K562 (cell line): Measurements from ENCODE around the gene EDEM2. TPM values are rescaled to one million over a fixed set of nuclear protein-coding genes. Genes with fewer than 3 reads are reported as not detected.

ENCODE experiments used
- ADNP ChIP-seq: fragments of 200-800 bp; sonication (Bioruptor generic); IDR thresholded peaks from 2 replicates; pipeline ENCODE4 v1.6.1; 2016; ENCODE audit warnings: missing genetic modification characterization, missing compliant biosample characterization
- CREB5 ChIP-seq: fragments of 250-450 bp; sonication (Bioruptor Pico); IDR thresholded peaks from 2 replicates; pipeline ENCODE4 v1.5.0; 2020; ENCODE audit warnings: mild to moderate bottlenecking
- EHMT2 ChIP-seq: fragments of 450-650 bp; IDR thresholded peaks from 2 replicates; pipeline ENCODE4 v1.6.1; 2018; ENCODE audit warnings: antibody characterized with exemption
- EP400 ChIP-seq: fragments of 450-650 bp; IDR thresholded peaks from 2 replicates; pipeline ENCODE4 v1.6.1; 2017; ENCODE audit warnings: antibody characterized with exemption, mild to moderate bottlenecking, moderate library complexity
- FOXP1 ChIP-seq: sonication (generic); formaldehyde crosslinking; IDR thresholded peaks from 2 replicates; pipeline ENCODE4 v1.8.0; 2022; ENCODE audit warnings: mild to moderate bottlenecking, missing genetic modification reagents
- HCFC1 ChIP-seq: IDR thresholded peaks from 2 replicates; pipeline ENCODE4 v1.6.1; 2012; ENCODE audit warnings: low read depth, low read length, improper control_type of control experiment
- HNRNPH1 ChIP-seq: fragments of 200-400 bp; formaldehyde crosslinking; optimal IDR thresholded peaks from 2 replicates; pipeline ENCODE3; 2017; ENCODE audit warnings: low read depth, mild to moderate bottlenecking, low read length, moderate library complexity
- HOXB6 ChIP-seq: fragments of 250-450 bp; sonication (Bioruptor Pico); IDR thresholded peaks from 2 replicates; pipeline ENCODE4 v1.5.1; 2022; ENCODE audit warnings: mild to moderate bottlenecking, borderline replicate concordance
- MTA3 ChIP-seq: fragments of 450-650 bp; formaldehyde crosslinking; IDR thresholded peaks from 2 replicates; pipeline ENCODE4 v1.6.1; 2017; ENCODE audit warnings: mild to moderate bottlenecking, borderline replicate concordance
- MYC ChIP-seq, 2 experiments: fragments of 250-450 bp in 1 of 2; sonication (Bioruptor Pico) in 1 of 2; IDR thresholded peaks; 2 replicates each; pipeline versions ENCODE4 v1.5.1 to v1.6.1; 2012 to 2021; ENCODE audit warnings: low read depth in 2 of 2, borderline replicate concordance in 1 of 2, improper control_type of control experiment in 1 of 2, low read length in 1 of 2, mild to moderate bottlenecking in 1 of 2, moderate library complexity in 1 of 2
- NR2F6 ChIP-seq: fragments of 450-650 bp; formaldehyde crosslinking; IDR thresholded peaks from 2 replicates; pipeline ENCODE4 v1.4.0; 2020; ENCODE audit warnings: mild to moderate bottlenecking
- PHF20 ChIP-seq: fragments of 450-650 bp; IDR thresholded peaks from 2 replicates; pipeline ENCODE4 v1.6.1; 2018; ENCODE audit not compliant: partially characterized antibody
- TEAD4 ChIP-seq, 2 experiments: sonication (generic) in 1 of 2; formaldehyde crosslinking in 1 of 2; IDR thresholded peaks; 2 replicates each; pipeline versions ENCODE4 v1.6.1 to v1.8.0; 2012 to 2022; ENCODE audit warnings: borderline replicate concordance in 1 of 2, inconsistent platforms in 1 of 2, low read length in 1 of 2, mild to moderate bottlenecking in 1 of 2, missing genetic modification reagents in 1 of 2
- TFAP4 ChIP-seq: sonication (generic); formaldehyde crosslinking; IDR thresholded peaks from 2 replicates; pipeline ENCODE4 v1.8.0; 2022; ENCODE audit warnings: missing genetic modification reagents, mild to moderate bottlenecking, moderate library complexity, borderline replicate concordance
- ZBTB17 ChIP-seq: fragments of 450-650 bp; formaldehyde crosslinking; IDR thresholded peaks from 2 replicates; pipeline ENCODE4 v1.4.0; 2020; ENCODE audit warnings: mild to moderate bottlenecking
- ZNF79 ChIP-seq: fragments of 250-450 bp; sonication (Bioruptor Pico); IDR thresholded peaks from 2 replicates; pipeline ENCODE4 v1.4.0; 2020; ENCODE audit warnings: low read depth, mild to moderate bottlenecking, moderate library complexity
- polyA plus RNA-seq, 8 experiments: library from polyadenylated mRNA; depleted of rRNA in 4 of 8; stranded (reverse) in 5 of 8; unstranded in 3 of 8; fragments of >200 nt; fragmentation: Nextera tagmentation in 2 of 8; fragmentation: Illumina TruSeq in 1 of 8; extraction: Ambion mirVana in 2 of 8; extraction: Trizol in 1 of 8; gene quantifications; 2 replicates each; pipeline versions ENCODE4 v1.2.1 to v1.2.3, GENCODE V29; 2011 to 2014; ENCODE audit warnings: inconsistent platforms in 1 of 8, missing spikeins in 1 of 8
- total RNA-seq, 7 experiments: library from RNA; depleted of rRNA in 6 of 7; stranded (reverse); fragments of >200 nt in 6 of 7; fragmentation: Illumina TruSeq in 2 of 7; extraction: Trizol in 2 of 7; gene quantifications; 2 replicates each; pipeline versions ENCODE4 v1.2.1 to v1.2.3, GENCODE V29; 2011 to 2021; ENCODE audit warnings: low replicate concordance in 1 of 7
- TF ChIP-seq, protein P1 (sequence below): sonication (generic); formaldehyde crosslinking; IDR thresholded peaks from 2 replicates; pipeline ENCODE4 v1.8.1; 2023; ENCODE audit warnings: mild to moderate bottlenecking, missing genetic modification reagents, moderate library complexity
- TF ChIP-seq, protein P2 (sequence below): fragments of 250-450 bp; sonication (Bioruptor Pico); IDR thresholded peaks from 2 replicates; pipeline ENCODE4 v1.8.0; 2021; ENCODE audit warnings: moderate library complexity, mild to moderate bottlenecking, inconsistent platforms
- TF ChIP-seq, protein P3 (sequence below), 3 experiments: IDR thresholded peaks in 2 of 3; conservative IDR thresholded peaks in 1 of 3; 2 replicates each; pipeline ENCODE4 v1.5.1; 2011 to 2012; ENCODE audit warnings: low read length in 3 of 3, mild to moderate bottlenecking in 3 of 3, control low read depth in 2 of 3, improper control_type of control experiment in 1 of 3, inconsistent platforms in 1 of 3, low read depth in 1 of 3, mixed read lengths in 1 of 3, moderate library complexity in 1 of 3; ENCODE audit not compliant: insufficient read depth in 2 of 3
- TF ChIP-seq, protein P4 (sequence below): fragments of 450-650 bp; IDR thresholded peaks from 2 replicates; pipeline ENCODE4 v1.6.1; 2016; ENCODE audit warnings: missing biosample characterization, missing genetic modification characterization

Gene EDEM2
- total and polyA plus RNA-seq, 9 of the 15 experiments (the other 6 are each of a cell fraction or from before 2014, with no cell fraction given) = 6.9 to 11.0 (median 9.7) TPM

DNA sequence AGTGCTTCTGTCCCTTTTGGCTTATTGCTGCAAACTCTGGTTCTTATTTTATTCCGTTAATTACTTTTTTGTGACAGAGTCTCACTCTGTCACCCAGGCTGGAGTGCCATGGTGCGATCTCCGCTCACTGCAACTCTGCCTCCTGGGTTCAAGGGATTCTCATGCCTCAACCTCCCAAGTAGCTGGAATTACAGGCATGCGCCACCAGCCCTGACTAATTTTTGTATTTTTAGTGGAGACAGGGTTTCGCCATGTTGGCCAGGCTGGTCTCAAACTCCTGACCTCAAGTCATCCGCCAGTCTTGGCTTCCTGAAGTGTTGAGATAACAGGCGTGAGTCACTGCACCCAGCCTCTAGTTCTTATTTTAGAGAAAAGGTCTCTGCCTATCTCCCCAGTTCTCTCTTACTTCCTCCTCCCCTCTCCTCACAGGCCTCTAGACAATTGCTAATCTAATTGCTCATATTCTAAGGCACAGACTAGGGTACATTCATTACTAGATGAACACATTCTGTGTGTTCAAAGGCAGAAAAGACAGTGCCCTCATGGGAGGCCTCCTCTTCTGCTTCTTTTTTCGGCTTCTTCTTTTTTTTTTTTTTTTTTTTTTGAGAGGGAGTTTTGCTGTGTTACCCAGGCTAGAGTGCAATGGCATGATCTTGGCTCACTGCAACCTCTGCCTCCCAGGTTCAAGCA is 27.0 kb downstream of the EDEM2 start (continued):
- no peak for TF ChIP-seq CREB5 (CRISPR knock-in tag)
- peak; percentile 53 for TF ChIP-seq EP400
- peak; percentile 15; the same call in 1 of the 2 replicates for TF ChIP-seq TFAP4 (CRISPR knock-in tag)
- TF ChIP-seq PHF20 = peak; percentile 28
- no peak; the same call in 1 of the 2 replicates for TF ChIP-seq ZBTB17 (CRISPR knock-in tag)
- TF ChIP-seq FOXP1 = 0 out of 2 replicates have a peak, but pooled peaks have one; percentile 32
- peak; percentile 66 for TF ChIP-seq MTA3
- TF ChIP-seq, protein P1, sequence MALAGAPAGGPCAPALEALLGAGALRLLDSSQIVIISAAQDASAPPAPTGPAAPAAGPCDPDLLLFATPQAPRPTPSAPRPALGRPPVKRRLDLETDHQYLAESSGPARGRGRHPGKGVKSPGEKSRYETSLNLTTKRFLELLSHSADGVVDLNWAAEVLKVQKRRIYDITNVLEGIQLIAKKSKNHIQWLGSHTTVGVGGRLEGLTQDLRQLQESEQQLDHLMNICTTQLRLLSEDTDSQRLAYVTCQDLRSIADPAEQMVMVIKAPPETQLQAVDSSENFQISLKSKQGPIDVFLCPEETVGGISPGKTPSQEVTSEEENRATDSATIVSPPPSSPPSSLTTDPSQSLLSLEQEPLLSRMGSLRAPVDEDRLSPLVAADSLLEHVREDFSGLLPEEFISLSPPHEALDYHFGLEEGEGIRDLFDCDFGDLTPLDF (CRISPR knock-in tag) = no peak
- no peak for TF ChIP-seq HOXB6 (CRISPR knock-in tag)
- TF ChIP-seq, protein P2, sequence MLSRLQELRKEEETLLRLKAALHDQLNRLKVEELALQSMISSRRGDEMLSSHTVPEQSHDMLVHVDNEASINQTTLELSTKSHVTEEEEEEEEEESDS (CRISPR knock-in tag) = no peak
- TF ChIP-seq MYC (IDR thresholded peaks at IDR 0.05; ENCODE audit: low read depth, low read length) = peak; percentile 48; the same call in 1 of the 2 replicates
- TF ChIP-seq MYC (CRISPR knock-in tag; IDR thresholded peaks at IDR 0.05; ENCODE audit: borderline replicate concordance, low read depth) = no peak
- TF ChIP-seq HNRNPH1 = no peak
- peak; percentile 41; the same call in 1 of the 2 replicates for TF ChIP-seq EHMT2
- TF ChIP-seq, protein P3, sequence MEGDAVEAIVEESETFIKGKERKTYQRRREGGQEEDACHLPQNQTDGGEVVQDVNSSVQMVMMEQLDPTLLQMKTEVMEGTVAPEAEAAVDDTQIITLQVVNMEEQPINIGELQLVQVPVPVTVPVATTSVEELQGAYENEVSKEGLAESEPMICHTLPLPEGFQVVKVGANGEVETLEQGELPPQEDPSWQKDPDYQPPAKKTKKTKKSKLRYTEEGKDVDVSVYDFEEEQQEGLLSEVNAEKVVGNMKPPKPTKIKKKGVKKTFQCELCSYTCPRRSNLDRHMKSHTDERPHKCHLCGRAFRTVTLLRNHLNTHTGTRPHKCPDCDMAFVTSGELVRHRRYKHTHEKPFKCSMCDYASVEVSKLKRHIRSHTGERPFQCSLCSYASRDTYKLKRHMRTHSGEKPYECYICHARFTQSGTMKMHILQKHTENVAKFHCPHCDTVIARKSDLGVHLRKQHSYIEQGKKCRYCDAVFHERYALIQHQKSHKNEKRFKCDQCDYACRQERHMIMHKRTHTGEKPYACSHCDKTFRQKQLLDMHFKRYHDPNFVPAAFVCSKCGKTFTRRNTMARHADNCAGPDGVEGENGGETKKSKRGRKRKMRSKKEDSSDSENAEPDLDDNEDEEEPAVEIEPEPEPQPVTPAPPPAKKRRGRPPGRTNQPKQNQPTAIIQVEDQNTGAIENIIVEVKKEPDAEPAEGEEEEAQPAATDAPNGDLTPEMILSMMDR (IDR thresholded peaks at IDR 0.05 in 2 of 3, conservative IDR thresholded peaks at IDR 0.05 in 1 of 3; ENCODE audit: insufficient read depth in 2 of 3, low read depth in 1 of 3, low read length in 3 of 3) = no peak
- TF ChIP-seq, protein P4, sequence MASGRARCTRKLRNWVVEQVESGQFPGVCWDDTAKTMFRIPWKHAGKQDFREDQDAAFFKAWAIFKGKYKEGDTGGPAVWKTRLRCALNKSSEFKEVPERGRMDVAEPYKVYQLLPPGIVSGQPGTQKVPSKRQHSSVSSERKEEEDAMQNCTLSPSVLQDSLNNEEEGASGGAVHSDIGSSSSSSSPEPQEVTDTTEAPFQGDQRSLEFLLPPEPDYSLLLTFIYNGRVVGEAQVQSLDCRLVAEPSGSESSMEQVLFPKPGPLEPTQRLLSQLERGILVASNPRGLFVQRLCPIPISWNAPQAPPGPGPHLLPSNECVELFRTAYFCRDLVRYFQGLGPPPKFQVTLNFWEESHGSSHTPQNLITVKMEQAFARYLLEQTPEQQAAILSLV (tag) = peak; percentile 64; the same call in 1 of the 2 replicates
- TF ChIP-seq NR2F6 (CRISPR knock-in tag) = no peak
- no peak for TF ChIP-seq ZNF79
- peak; percentile 99 for TF ChIP-seq ADNP
- TF ChIP-seq TEAD4 (IDR thresholded peaks at IDR 0.05; ENCODE audit: low read length) = peak; percentile 84
- TF ChIP-seq TEAD4 (CRISPR knock-in tag; IDR thresholded peaks at IDR 0.05; ENCODE audit: borderline replicate concordance) = no peak
- no peak for TF ChIP-seq HCFC1
